H1 (cell line): ENCODE data around the gene CNNM2.

ENCODE experiments used
- EGR1 ChIP-seq: IDR thresholded peaks from 2 replicates; pipeline ENCODE4 v1.6.1; 2011; ENCODE audit warnings: low read depth, low read length, borderline replicate concordance
- EZH2 ChIP-seq: fragments of 200-600 bp; sonication (generic); IDR thresholded peaks from 2 replicates; pipeline ENCODE4 v1.7.1; 2012; ENCODE audit warnings: low read depth, mild to moderate bottlenecking, moderate library complexity, low read length, inconsistent platforms; ENCODE audit not compliant: severe bottlenecking
- NANOG ChIP-seq: IDR thresholded peaks from 2 replicates; pipeline ENCODE4 v1.6.1; 2011; ENCODE audit warnings: low read length, low read depth, mild to moderate bottlenecking, inconsistent platforms; ENCODE audit not compliant: insufficient read depth, poor library complexity, severe bottlenecking
- POLR2AphosphoS5 ChIP-seq: IDR thresholded peaks from 2 replicates; pipeline ENCODE4 v1.6.1; 2011; ENCODE audit warnings: low read depth, low read length
- RBBP5 ChIP-seq: IDR thresholded peaks from 2 replicates; pipeline ENCODE4 v1.7.1; 2012; ENCODE audit warnings: low read depth, mild to moderate bottlenecking, inconsistent platforms, low read length, moderate library complexity, borderline replicate concordance
- RNF2 ChIP-seq: fragments of 200-900, 300-1000 bp; sonication (generic); IDR thresholded peaks from 2 replicates; pipeline ENCODE4 v1.7.1; 2016; ENCODE audit warnings: borderline replicate concordance, low read depth, mild to moderate bottlenecking, antibody characterized with exemption, low read length; ENCODE audit not compliant: poor library complexity, severe bottlenecking; ENCODE audit errors: missing control alignments
- SP1 ChIP-seq: IDR thresholded peaks from 2 replicates; pipeline ENCODE4 v1.6.1; 2011; ENCODE audit warnings: low read depth, low read length
- SRF ChIP-seq: IDR thresholded peaks from 2 replicates; pipeline ENCODE4 v1.6.1; 2011; ENCODE audit warnings: mild to moderate bottlenecking, low read depth, low read length, moderate library complexity
- TF ChIP-seq, protein P1 (sequence below): IDR thresholded peaks from 2 replicates; pipeline ENCODE4 v1.6.1; 2012; ENCODE audit warnings: low read length, inconsistent platforms
- TF ChIP-seq, protein P2 (sequence below), 3 experiments: IDR thresholded peaks; 1 replicate in 2 of 3; 2 replicates in 1 of 3; pipeline versions ENCODE4 v1.5.1 to v1.6.1; 2011; ENCODE audit warnings: low read length in 3 of 3, mild to moderate bottlenecking in 3 of 3, inconsistent platforms in 2 of 3, low read depth in 1 of 3, moderate library complexity in 1 of 3; ENCODE audit not compliant: insufficient read depth in 1 of 3; ENCODE audit errors: control extremely low read depth in 1 of 3

DNA sequence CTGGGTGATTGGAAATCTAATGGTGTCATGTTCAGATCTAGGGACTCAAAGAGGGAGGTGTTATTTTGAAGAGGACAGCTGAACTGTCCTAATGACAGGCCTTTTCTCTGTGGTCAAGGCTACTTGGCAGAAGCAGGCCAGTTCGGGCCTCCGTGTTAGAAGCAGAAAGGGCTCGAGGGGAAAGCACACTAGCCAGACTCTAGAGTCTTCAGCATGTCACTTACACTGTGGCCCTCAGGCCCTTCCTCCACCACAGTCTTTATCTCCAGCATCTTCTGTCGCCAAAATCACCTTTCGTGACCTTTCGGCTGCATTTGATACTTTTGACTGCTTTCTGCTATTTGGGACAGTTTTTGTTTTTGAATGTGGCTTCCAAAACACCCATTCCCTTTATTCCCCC is 123.3 kb downstream of the CNNM2 start:
- TF ChIP-seq EZH2 (no peak), RBBP5 (no peak), SP1 (no peak), NANOG (no peak), POLR2AphosphoS5 (no peak), SRF (no peak), RNF2 (no peak), EGR1 (no peak)
- TF ChIP-seq, protein P1, sequence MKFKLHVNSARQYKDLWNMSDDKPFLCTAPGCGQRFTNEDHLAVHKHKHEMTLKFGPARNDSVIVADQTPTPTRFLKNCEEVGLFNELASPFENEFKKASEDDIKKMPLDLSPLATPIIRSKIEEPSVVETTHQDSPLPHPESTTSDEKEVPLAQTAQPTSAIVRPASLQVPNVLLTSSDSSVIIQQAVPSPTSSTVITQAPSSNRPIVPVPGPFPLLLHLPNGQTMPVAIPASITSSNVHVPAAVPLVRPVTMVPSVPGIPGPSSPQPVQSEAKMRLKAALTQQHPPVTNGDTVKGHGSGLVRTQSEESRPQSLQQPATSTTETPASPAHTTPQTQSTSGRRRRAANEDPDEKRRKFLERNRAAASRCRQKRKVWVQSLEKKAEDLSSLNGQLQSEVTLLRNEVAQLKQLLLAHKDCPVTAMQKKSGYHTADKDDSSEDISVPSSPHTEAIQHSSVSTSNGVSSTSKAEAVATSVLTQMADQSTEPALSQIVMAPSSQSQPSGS, result no peak
- TF ChIP-seq, protein P2, sequence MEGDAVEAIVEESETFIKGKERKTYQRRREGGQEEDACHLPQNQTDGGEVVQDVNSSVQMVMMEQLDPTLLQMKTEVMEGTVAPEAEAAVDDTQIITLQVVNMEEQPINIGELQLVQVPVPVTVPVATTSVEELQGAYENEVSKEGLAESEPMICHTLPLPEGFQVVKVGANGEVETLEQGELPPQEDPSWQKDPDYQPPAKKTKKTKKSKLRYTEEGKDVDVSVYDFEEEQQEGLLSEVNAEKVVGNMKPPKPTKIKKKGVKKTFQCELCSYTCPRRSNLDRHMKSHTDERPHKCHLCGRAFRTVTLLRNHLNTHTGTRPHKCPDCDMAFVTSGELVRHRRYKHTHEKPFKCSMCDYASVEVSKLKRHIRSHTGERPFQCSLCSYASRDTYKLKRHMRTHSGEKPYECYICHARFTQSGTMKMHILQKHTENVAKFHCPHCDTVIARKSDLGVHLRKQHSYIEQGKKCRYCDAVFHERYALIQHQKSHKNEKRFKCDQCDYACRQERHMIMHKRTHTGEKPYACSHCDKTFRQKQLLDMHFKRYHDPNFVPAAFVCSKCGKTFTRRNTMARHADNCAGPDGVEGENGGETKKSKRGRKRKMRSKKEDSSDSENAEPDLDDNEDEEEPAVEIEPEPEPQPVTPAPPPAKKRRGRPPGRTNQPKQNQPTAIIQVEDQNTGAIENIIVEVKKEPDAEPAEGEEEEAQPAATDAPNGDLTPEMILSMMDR (IDR thresholded peaks at IDR 0.05; ENCODE audit: control extremely low read depth in 1 of 3, insufficient read depth in 1 of 3, low read depth in 1 of 3, low read length in 3 of 3), result no peak
